Measurements from ENCODE around the gene CLIC5. TPM values are rescaled to one million over a fixed set of nuclear protein-coding genes. Genes with fewer than 3 reads are reported as not detected.

The CLIC5 gene
- total and polyA plus RNA-seq, 5 donors from 2014 or later: 0.76 to 4.7 (median 2.3) TPM

DNA sequence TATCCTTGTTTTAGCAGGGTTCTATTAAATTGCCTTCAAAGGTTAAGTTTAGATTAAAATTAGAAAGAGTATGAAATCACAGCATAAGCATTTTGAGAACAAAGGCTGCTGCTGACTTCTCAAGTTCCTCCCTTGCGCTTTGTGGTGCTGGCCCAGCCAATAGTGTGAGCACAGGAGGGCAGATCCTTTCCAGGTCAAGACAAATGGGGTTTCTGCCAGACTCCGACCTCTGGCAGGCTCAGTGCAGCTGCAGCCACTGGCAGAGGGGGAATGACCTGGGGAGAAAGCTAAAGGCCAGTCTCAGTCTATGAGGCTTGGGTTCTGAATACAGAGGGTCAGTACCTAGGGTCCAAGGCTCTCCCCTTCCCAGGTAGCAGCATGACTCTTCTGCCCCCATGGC, 27.0 kb downstream of the CLIC5 start:
- Histone ChIP-seq H3K4me1 (ENCODE audit: control insufficient read depth, insufficient read depth, low read length, poor library complexity, severe bottlenecking) (no peaks in the 10 kb centered on the region), H3K27ac (ENCODE audit: insufficient read depth, low read length, poor library complexity, severe bottlenecking) (no peak overlapping the region), H3K9me3 (ENCODE audit: control insufficient read depth in 2 of 2, low read length in 2 of 2) (no peaks in the 10 kb centered on the region), H3K36me3 (ENCODE audit: control insufficient read depth, insufficient read depth, low read length) (no peaks in the 10 kb centered on the region), H3K4me3 (ENCODE audit: low read depth, low read length) (no peak overlapping the region), H3K27me3 (ENCODE audit: control insufficient read depth, insufficient read depth, low read length) (no peaks in the 10 kb centered on the region)
- ATAC-seq (ENCODE audit: low read depth in 2 of 2): no peak
- H3K27ac Mint-ChIP-seq: no peak overlapping the region
- H3K4me1 Mint-ChIP-seq: peaks cover 0 to 5% (median 0%) of the 10 kb centered on the region in 4 donors
- no peaks in the 10 kb centered on the region for H3K36me3 Mint-ChIP-seq
- H3K9me3 Mint-ChIP-seq: peaks cover 0 to 1% (median 0%) of the 10 kb centered on the region in 7 donors
- peaks cover 22% of the 10 kb centered on the region for H3K27me3 Mint-ChIP-seq
- no peak overlapping the region for H3K4me3 Mint-ChIP-seq
- DNase-seq: no peak

DNA sequence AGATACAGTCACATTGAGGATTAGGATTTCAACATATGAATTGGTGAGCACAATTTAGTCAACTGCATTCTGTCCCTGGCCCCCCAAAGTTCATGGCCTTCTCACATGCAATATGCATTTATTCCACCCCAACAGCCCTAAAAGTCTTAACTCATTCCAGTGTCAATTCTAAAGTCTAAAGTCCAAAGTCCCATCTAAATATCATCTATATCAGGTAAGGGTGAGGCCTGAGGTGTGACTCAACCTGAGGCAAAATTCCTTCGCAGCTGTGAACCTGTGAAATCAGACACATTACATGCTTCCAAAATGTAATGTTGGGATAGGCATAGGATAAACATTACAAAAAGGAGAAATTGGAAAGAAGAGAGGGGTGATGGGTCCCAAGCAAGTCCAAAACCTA, 27.8 kb downstream of the CLIC5 start:
- Mint-ChIP-seq H3K4me3 (no peak overlapping the region), H3K27me3 (peaks cover 19% of the 10 kb centered on the region), H3K4me1 (peaks cover 0 to 5% (median 0%) of the 10 kb centered on the region in 4 donors), H3K27ac (no peak overlapping the region), H3K9me3 (peaks cover 0 to 4% (median 0%) of the 10 kb centered on the region in 7 donors), H3K36me3 (no peaks in the 10 kb centered on the region)
- DNase-seq (no peak), ATAC-seq (ENCODE audit: low read depth in 2 of 2) (no peak)
- no peak overlapping the region for H3K27ac ChIP-seq (ENCODE audit: insufficient read depth, low read length, poor library complexity, severe bottlenecking)
- no peaks in the 10 kb centered on the region for H3K4me1 ChIP-seq (ENCODE audit: control insufficient read depth, insufficient read depth, low read length, poor library complexity, severe bottlenecking)
- H3K9me3 ChIP-seq (ENCODE audit: control insufficient read depth in 2 of 2, low read length in 2 of 2): no peaks in the 10 kb centered on the region
- H3K27me3 ChIP-seq (ENCODE audit: control insufficient read depth, insufficient read depth, low read length): no peaks in the 10 kb centered on the region
- H3K36me3 ChIP-seq (ENCODE audit: control insufficient read depth, insufficient read depth, low read length): no peaks in the 10 kb centered on the region
- H3K4me3 ChIP-seq (ENCODE audit: low read depth, low read length): no peak overlapping the region

GRCh38 chr6:45986746-45987274, 28.9 kb downstream of the CLIC5 start:
- Mint-ChIP-seq H3K36me3 (no peaks in the 10 kb centered on the region), H3K4me3 (no peak overlapping the region), H3K4me1 (peaks cover 0 to 5% (median 0%) of the 10 kb centered on the region in 4 donors), H3K9me3 (peaks cover 0 to 4% (median 0%) of the 10 kb centered on the region in 7 donors), H3K27me3 (peaks cover 19% of the 10 kb centered on the region), H3K27ac (no peak overlapping the region)
- Histone ChIP-seq H3K27ac (ENCODE audit: insufficient read depth, low read length, poor library complexity, severe bottlenecking) (no peak overlapping the region), H3K27me3 (ENCODE audit: control insufficient read depth, insufficient read depth, low read length) (no peaks in the 10 kb centered on the region), H3K4me3 (ENCODE audit: low read depth, low read length) (no peak overlapping the region), H3K36me3 (ENCODE audit: control insufficient read depth, insufficient read depth, low read length) (no peaks in the 10 kb centered on the region), H3K4me1 (ENCODE audit: control insufficient read depth, insufficient read depth, low read length, poor library complexity, severe bottlenecking) (no peaks in the 10 kb centered on the region), H3K9me3 (ENCODE audit: control insufficient read depth in 2 of 2, low read length in 2 of 2) (no peaks in the 10 kb centered on the region)
- ATAC-seq (ENCODE audit: low read depth in 2 of 2): no peak
- no peak for DNase-seq

DNA sequence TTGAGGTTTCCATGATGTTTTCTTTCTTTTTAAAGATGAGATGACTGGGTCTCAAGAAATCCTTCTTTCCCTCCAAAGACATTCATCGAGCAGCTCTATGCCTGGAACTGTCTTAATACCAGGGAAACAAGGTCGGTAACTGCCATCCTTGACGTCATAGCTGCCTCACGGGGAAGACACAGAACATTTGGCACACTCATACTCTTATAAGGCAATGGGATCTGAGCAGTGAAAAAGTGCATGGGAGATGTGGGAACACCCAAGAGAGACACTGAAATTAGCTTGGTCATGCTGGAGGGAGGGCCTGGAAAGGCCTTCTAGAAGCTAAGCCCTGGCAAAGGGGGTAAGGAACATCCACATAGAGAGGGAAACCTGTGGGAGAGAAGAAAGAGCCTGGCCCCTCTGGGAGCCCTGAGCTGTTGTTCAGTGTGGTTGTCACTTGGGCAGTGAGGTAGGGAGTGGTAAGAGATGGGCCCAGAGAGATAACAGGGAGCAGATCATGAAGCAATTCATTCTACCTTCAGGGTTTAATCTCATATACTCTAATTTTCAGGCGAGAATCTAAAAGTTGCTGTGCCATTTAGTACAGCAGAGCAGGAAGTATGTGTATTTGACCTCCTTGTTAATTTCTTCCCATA, 30.8 kb downstream of the CLIC5 start:
- Histone ChIP-seq H3K27me3 (ENCODE audit: control insufficient read depth, insufficient read depth, low read length) (no peaks in the 10 kb centered on the region), H3K27ac (ENCODE audit: insufficient read depth, low read length, poor library complexity, severe bottlenecking) (no peak overlapping the region), H3K4me1 (ENCODE audit: control insufficient read depth, insufficient read depth, low read length, poor library complexity, severe bottlenecking) (no peaks in the 10 kb centered on the region), H3K36me3 (ENCODE audit: control insufficient read depth, insufficient read depth, low read length) (no peaks in the 10 kb centered on the region), H3K4me3 (ENCODE audit: low read depth, low read length) (no peak overlapping the region), H3K9me3 (ENCODE audit: control insufficient read depth in 2 of 2, low read length in 2 of 2) (no peaks in the 10 kb centered on the region)
- Mint-ChIP-seq H3K36me3 (no peaks in the 10 kb centered on the region), H3K27me3 (peaks cover 19% of the 10 kb centered on the region), H3K4me3 (no peak overlapping the region), H3K4me1 (peaks cover 0 to 3% (median 0%) of the 10 kb centered on the region in 4 donors), H3K9me3 (peaks cover 0 to 2% (median 0%) of the 10 kb centered on the region in 7 donors), H3K27ac (no peak overlapping the region)
- ATAC-seq (ENCODE audit: low read depth in 2 of 2) (no peak), DNase-seq (no peak)

GRCh38 chr6:45984347-45984746, 31.3 kb downstream of the CLIC5 start:
- H3K27ac ChIP-seq (ENCODE audit: insufficient read depth, low read length, poor library complexity, severe bottlenecking): no peak overlapping the region
- peaks cover 0 to 2% (median 0%) of the 10 kb centered on the region in 7 donors for H3K9me3 Mint-ChIP-seq
- no peak overlapping the region for H3K4me3 Mint-ChIP-seq
- peaks cover 16% of the 10 kb centered on the region for H3K27me3 Mint-ChIP-seq
- no peaks in the 10 kb centered on the region for H3K36me3 ChIP-seq (ENCODE audit: control insufficient read depth, insufficient read depth, low read length)
- no peaks in the 10 kb centered on the region for H3K4me1 ChIP-seq (ENCODE audit: control insufficient read depth, insufficient read depth, low read length, poor library complexity, severe bottlenecking)
- peaks cover 0 to 2% (median 0%) of the 10 kb centered on the region in 4 donors for H3K4me1 Mint-ChIP-seq
- H3K36me3 Mint-ChIP-seq: no peaks in the 10 kb centered on the region
- peaks cover under 1% of the 10 kb centered on the region for H3K27me3 ChIP-seq (ENCODE audit: control insufficient read depth, insufficient read depth, low read length)
- no peak for ATAC-seq (ENCODE audit: low read depth in 2 of 2)
- H3K9me3 ChIP-seq (ENCODE audit: control insufficient read depth in 2 of 2, low read length in 2 of 2): no peaks in the 10 kb centered on the region
- no peak overlapping the region for H3K27ac Mint-ChIP-seq
- DNase-seq: no peak
- no peak overlapping the region for H3K4me3 ChIP-seq (ENCODE audit: low read depth, low read length)

DNA sequence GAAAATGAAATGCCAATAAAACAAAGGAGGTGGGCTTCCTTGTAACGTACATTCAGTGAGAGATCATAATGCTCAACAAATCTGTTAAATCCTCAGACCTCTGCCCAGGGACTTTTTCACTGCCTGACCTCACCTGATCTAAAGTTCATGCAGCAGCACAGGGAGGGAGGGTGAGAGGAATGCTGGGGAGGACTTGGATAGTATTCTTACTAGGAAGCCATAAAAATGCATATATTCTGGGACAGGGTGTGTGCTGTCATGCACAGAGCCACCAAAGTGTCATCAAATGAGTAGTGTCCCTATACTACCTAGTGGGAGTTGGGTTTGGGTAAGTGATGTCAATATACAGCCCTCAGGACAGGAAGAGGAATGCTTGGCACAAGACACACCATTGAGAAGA, 32.6 kb downstream of the CLIC5 start:
- no peak overlapping the region for H3K27ac ChIP-seq (ENCODE audit: insufficient read depth, low read length, poor library complexity, severe bottlenecking)
- H3K9me3 ChIP-seq (ENCODE audit: control insufficient read depth in 2 of 2, low read length in 2 of 2): no peaks in the 10 kb centered on the region
- DNase-seq (no peak), ATAC-seq (ENCODE audit: low read depth in 2 of 2) (no peak)
- Mint-ChIP-seq H3K36me3 (no peaks in the 10 kb centered on the region), H3K27ac (no peak overlapping the region), H3K4me1 (no peaks in the 10 kb centered on the region), H3K9me3 (peaks cover 0 to 2% (median 0%) of the 10 kb centered on the region in 7 donors), H3K27me3 (peaks cover 17% of the 10 kb centered on the region), H3K4me3 (no peak overlapping the region)
- H3K36me3 ChIP-seq (ENCODE audit: control insufficient read depth, insufficient read depth, low read length): no peaks in the 10 kb centered on the region
- H3K4me1 ChIP-seq (ENCODE audit: control insufficient read depth, insufficient read depth, low read length, poor library complexity, severe bottlenecking): no peaks in the 10 kb centered on the region
- H3K4me3 ChIP-seq (ENCODE audit: low read depth, low read length): no peak overlapping the region
- H3K27me3 ChIP-seq (ENCODE audit: control insufficient read depth, insufficient read depth, low read length): peaks cover 2% of the 10 kb centered on the region

DNA sequence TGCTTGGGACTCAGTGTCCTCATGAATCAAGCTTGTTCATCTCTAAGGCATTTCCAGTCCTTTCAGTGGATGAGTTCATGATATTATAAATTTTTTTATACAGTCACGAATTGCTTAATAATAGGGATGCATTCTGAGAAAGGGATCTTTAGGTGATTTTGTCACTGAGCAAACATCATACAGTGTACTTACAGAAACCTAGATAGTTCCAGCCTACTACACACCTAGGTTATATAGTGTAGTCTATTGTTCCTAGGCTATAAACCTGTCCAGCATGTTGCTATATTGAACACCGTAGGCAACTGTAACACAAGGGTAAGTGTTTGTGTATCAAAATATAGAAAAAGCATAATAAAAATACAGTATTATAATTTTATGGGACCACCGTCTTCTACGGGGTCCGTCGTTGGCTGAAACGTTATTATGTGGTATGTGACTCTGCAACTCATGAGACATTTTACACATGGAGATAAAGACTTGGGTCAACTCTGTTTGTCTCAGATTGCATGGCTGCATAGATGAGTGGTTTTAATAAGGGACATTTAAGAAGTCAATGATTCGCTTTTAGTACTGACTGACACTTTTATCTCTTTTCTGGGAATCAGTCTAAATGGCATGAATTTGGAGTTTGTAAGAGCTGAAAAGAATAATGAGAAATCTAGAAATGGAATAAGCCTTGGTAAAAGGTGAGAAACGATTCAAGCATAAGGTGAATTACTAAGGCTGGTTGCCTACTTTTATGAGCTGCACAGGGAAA, 33.2 kb downstream of the CLIC5 start:
- Mint-ChIP-seq H3K36me3 (no peaks in the 10 kb centered on the region), H3K4me1 (no peaks in the 10 kb centered on the region), H3K4me3 (no peak overlapping the region), H3K27me3 (peaks cover 15% of the 10 kb centered on the region), H3K9me3 (peaks cover 0 to 2% (median 0%) of the 10 kb centered on the region in 7 donors), H3K27ac (no peak overlapping the region)
- DNase-seq: no peak
- Histone ChIP-seq H3K27ac (ENCODE audit: insufficient read depth, low read length, poor library complexity, severe bottlenecking) (no peak overlapping the region), H3K9me3 (ENCODE audit: control insufficient read depth in 2 of 2, low read length in 2 of 2) (no peaks in the 10 kb centered on the region), H3K36me3 (ENCODE audit: control insufficient read depth, insufficient read depth, low read length) (no peaks in the 10 kb centered on the region), H3K4me3 (ENCODE audit: low read depth, low read length) (no peak overlapping the region), H3K4me1 (ENCODE audit: control insufficient read depth, insufficient read depth, low read length, poor library complexity, severe bottlenecking) (no peaks in the 10 kb centered on the region), H3K27me3 (ENCODE audit: control insufficient read depth, insufficient read depth, low read length) (peaks cover 2% of the 10 kb centered on the region)
- ATAC-seq (ENCODE audit: low read depth in 2 of 2): no peak

Measured in CD4-positive, CD25-positive, alpha-beta regulatory T cell (primary cell).